Thyroid gland (tissue), 4 donors: Measurements from ENCODE around the gene GSTO2.

Experiments used
- POLR2A ChIP-seq, 2 donors: fragments of 450-650 bp; IDR thresholded peaks; one replicate each; pipeline ENCODE4 v1.6.1; 2017; ENCODE audit warnings: antibody characterized with exemption in 2 of 2, mild to moderate bottlenecking in 2 of 2, moderate library complexity in 1 of 2
- TF ChIP-seq, protein P1 (sequence below), 6 experiments: fragments of 200-600 bp in 3 of 6; fragments of 450-650 bp in 3 of 6; sonication (generic) in 3 of 6; IDR thresholded peaks; one replicate each; pipeline ENCODE4 v1.5.1; 2016 to 2019; ENCODE audit warnings: antibody characterized with exemption in 6 of 6, mild to moderate bottlenecking in 2 of 6, inconsistent platforms in 1 of 6, moderate library complexity in 1 of 6

- TF ChIP-seq, protein P1, sequence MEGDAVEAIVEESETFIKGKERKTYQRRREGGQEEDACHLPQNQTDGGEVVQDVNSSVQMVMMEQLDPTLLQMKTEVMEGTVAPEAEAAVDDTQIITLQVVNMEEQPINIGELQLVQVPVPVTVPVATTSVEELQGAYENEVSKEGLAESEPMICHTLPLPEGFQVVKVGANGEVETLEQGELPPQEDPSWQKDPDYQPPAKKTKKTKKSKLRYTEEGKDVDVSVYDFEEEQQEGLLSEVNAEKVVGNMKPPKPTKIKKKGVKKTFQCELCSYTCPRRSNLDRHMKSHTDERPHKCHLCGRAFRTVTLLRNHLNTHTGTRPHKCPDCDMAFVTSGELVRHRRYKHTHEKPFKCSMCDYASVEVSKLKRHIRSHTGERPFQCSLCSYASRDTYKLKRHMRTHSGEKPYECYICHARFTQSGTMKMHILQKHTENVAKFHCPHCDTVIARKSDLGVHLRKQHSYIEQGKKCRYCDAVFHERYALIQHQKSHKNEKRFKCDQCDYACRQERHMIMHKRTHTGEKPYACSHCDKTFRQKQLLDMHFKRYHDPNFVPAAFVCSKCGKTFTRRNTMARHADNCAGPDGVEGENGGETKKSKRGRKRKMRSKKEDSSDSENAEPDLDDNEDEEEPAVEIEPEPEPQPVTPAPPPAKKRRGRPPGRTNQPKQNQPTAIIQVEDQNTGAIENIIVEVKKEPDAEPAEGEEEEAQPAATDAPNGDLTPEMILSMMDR (IDR thresholded peaks at IDR 0.05) = no peak
- TF ChIP-seq POLR2A (IDR thresholded peaks at IDR 0.05) = peak in 1 of 2 donors; percentile 88
Measured at GRCh38 chr10:104268713-104269645, at the start of gene GSTO2.
